Spleen (tissue), 11 donors: Measurements from ENCODE around the gene GOLIM4. TPM values are rescaled to one million over a fixed set of nuclear protein-coding genes. Genes with fewer than 3 reads are reported as not detected.

ENCODE experiments used
- DNase-seq: peaks from one replicate; pipeline ENCODE4 v3.0.0-alpha.2; 2020
- H3K27ac ChIP-seq, 8 donors: fragments of 200-600 bp; sonication (generic) in 7 of 8; 1 replicate in 4 of 8; 2 replicates in 4 of 8; pipeline versions ENCODE4 v1.5.0 to v1.8.0; 2016 to 2021; ENCODE audit warnings: inconsistent platforms in 4 of 8, mild to moderate bottlenecking in 4 of 8, moderate library complexity in 1 of 8
- H3K27me3 ChIP-seq, 7 donors: fragments of 200-600 bp; sonication (generic) in 6 of 7; replicated peaks in 1 of 7; 1 replicate in 4 of 7; 2 replicates in 3 of 7; pipeline versions ENCODE4 v1.5.0 to v1.8.0; 2016 to 2021; ENCODE audit warnings: inconsistent platforms in 3 of 7, mild to moderate bottlenecking in 1 of 7
- H3K36me3 ChIP-seq, 6 donors: fragments of 200-600 bp; sonication (generic) in 5 of 6; 1 replicate in 4 of 6; 2 replicates in 2 of 6; pipeline versions ENCODE4 v1.5.0 to v1.8.0; 2016 to 2021; ENCODE audit warnings: inconsistent platforms in 2 of 6
- H3K4me1 ChIP-seq, 6 donors: fragments of 200-600 bp; sonication (generic) in 5 of 6; 1 replicate in 3 of 6; 2 replicates in 3 of 6; pipeline versions ENCODE4 v1.5.0 to v1.8.0; 2016 to 2021; ENCODE audit warnings: inconsistent platforms in 3 of 6
- H3K4me3 ChIP-seq, 8 donors: fragments of 200-600 bp; sonication (generic) in 7 of 8; 1 replicate in 4 of 8; 2 replicates in 4 of 8; pipeline versions ENCODE4 v1.5.0 to v1.8.0; 2016 to 2021; ENCODE audit warnings: inconsistent platforms in 4 of 8, mild to moderate bottlenecking in 4 of 8, moderate library complexity in 2 of 8
- H3K9me3 ChIP-seq, 8 donors: fragments of 200-600 bp; sonication (generic) in 7 of 8; 1 replicate in 4 of 8; 2 replicates in 4 of 8; pipeline versions ENCODE4 v1.5.0 to v1.8.0; 2016 to 2021; ENCODE audit warnings: inconsistent platforms in 4 of 8
- CTCF ChIP-seq, 11 experiments: fragments of 200-600 bp in 7 of 11; fragments of 450-650 bp in 4 of 11; sonication (generic) in 4 of 11; IDR thresholded peaks in 8 of 11; conservative IDR thresholded peaks in 3 of 11; 1 replicate in 7 of 11; 2 replicates in 4 of 11; pipeline versions ENCODE4 v1.4.0 to v1.8.0; 2016 to 2021; ENCODE audit warnings: antibody characterized with exemption in 11 of 11, inconsistent platforms in 4 of 11, mild to moderate bottlenecking in 1 of 11
- POLR2A ChIP-seq, 3 donors: fragments of 450-650 bp; IDR thresholded peaks; one replicate each; pipeline ENCODE4 v1.5.1; 2017; ENCODE audit warnings: antibody characterized with exemption in 3 of 3, mild to moderate bottlenecking in 1 of 3
- POLR2AphosphoS5 ChIP-seq, 3 donors: sonication (generic); formaldehyde crosslinking; IDR thresholded peaks; one replicate each; pipeline ENCODE4 v1.5.1; 2017; ENCODE audit warnings: antibody characterized with exemption in 3 of 3
- WGBS, 5 donors: extraction: QIAGEN DNeasy Blood & Tissue Kit in 3 of 5; methylation state at CpG; one replicate each; pipeline versions ENCODE4 v1.1.5 to v1.1.7; 2013 to 2018; 5-methylcytosine and 5-hydroxymethylcytosine counted together
- intact Hi-C: fragments of 100-400 bp; cut with DNase I; formaldehyde crosslinking; loops from one replicate; pipeline ENCODE4 v1.15.0; 2023; ENCODE audit warnings: low total_unique reads
- polyA plus RNA-seq, 3 donors: library from polyadenylated mRNA; stranded (reverse); fragments of 200-250 nt; gene quantifications; one replicate each; pipeline ENCODE4 v1.2.1, GENCODE V29; 2013
- total RNA-seq, 7 donors: library from RNA; depleted of rRNA in 3 of 7; stranded (reverse); fragments of >200 nt in 3 of 7; fragmentation: NEBNext Ultra II Directional in 4 of 7; extraction: Animal tissue kit (Norgen Biotek cat#: 25700) in 4 of 7; gene quantifications; one replicate each; pipeline versions ENCODE4 v1.1.0 to v1.2.1, GENCODE V29; 2016 to 2021
- donor health status: healthy with polysubstance abuse.
- donor health status: DM: no; HTN: no; CAD: no; lungs with moderate emphysema.
- donor health status: DM: no; HTN: no; CAD: no.
- donor health status: Bipolar disorder and iron deficiency.
- donor health status: healthy.
- donor health status: DM: no; HTN: no; CAD: no.
- donor health status: DM: yes; HTN: yes; CAD: no.

The GOLIM4 gene
- total and polyA plus RNA-seq, 10 donors, result 5.5 to 44.8 (median 23.1) TPM

GRCh38 chr3:168081171-168081771 lies 14.5 kb downstream of the GOLIM4 start:
- H3K9me3 ChIP-seq, result no peaks in the 10 kb centered on the region
- H3K27ac ChIP-seq, result no peak overlapping the region
- no peak for DNase-seq
- 86 to 97% (median 92%) methylated on average over 2 of the region's 2 CpGs for whole genome bisulfite sequencing, 5 donors
- H3K4me1 ChIP-seq, result no peaks in the 10 kb centered on the region
- H3K27me3 ChIP-seq, result no peaks in the 10 kb centered on the region
- TF ChIP-seq POLR2A (IDR thresholded peaks at IDR 0.05), result no peak
- no peak for TF ChIP-seq CTCF (IDR thresholded peaks at IDR 0.05 in 8 of 11, conservative IDR thresholded peaks at IDR 0.05 in 3 of 11)
- no peak for TF ChIP-seq POLR2AphosphoS5 (IDR thresholded peaks at IDR 0.05)
- H3K4me3 ChIP-seq, result no peak overlapping the region
- intact Hi-C loops, result no loop called here
- no peaks in the 10 kb centered on the region for H3K36me3 ChIP-seq

- intact Hi-C loops, result no loop called here
Observed at GRCh38 chr3:168080499-168081170, 15.1 kb downstream of the GOLIM4 start.

GRCh38 chr3:168080022-168080421 lies 15.7 kb downstream of the GOLIM4 start:
- Histone ChIP-seq H3K36me3 (no peaks in the 10 kb centered on the region), H3K27me3 (no peaks in the 10 kb centered on the region), H3K27ac (no peak overlapping the region), H3K4me3 (no peak overlapping the region), H3K4me1 (no peaks in the 10 kb centered on the region), H3K9me3 (no peaks in the 10 kb centered on the region)
- intact Hi-C loops, result no loop called here
- 88 to 97% (median 95%) methylated on average over 3 of the region's 3 CpGs for WGBS, 5 donors
- no peak for TF ChIP-seq POLR2A (IDR thresholded peaks at IDR 0.05)
- no peak for TF ChIP-seq POLR2AphosphoS5 (IDR thresholded peaks at IDR 0.05)
- no peak for TF ChIP-seq CTCF (IDR thresholded peaks at IDR 0.05 in 8 of 11, conservative IDR thresholded peaks at IDR 0.05 in 3 of 11)
- DNase-seq, result no peak

More at GRCh38 chr3:168080499-168081170, 15.1 kb downstream of the GOLIM4 start:
- 84 to 89% (median 87%) methylated on average over 5 of the region's 5 CpGs for WGBS, 5 donors
- H3K9me3 ChIP-seq, result no peaks in the 10 kb centered on the region
- TF ChIP-seq CTCF (IDR thresholded peaks at IDR 0.05 in 8 of 11, conservative IDR thresholded peaks at IDR 0.05 in 3 of 11) (no peak), POLR2AphosphoS5 (IDR thresholded peaks at IDR 0.05) (no peak), POLR2A (IDR thresholded peaks at IDR 0.05) (no peak)
- DNase-seq, result no peak
- H3K36me3 ChIP-seq, result no peaks in the 10 kb centered on the region
- no peaks in the 10 kb centered on the region for H3K4me1 ChIP-seq
- H3K4me3 ChIP-seq, result no peak overlapping the region
- no peaks in the 10 kb centered on the region for H3K27me3 ChIP-seq
- no peak overlapping the region for H3K27ac ChIP-seq

GRCh38 chr3:168077091-168077490 lies 18.6 kb downstream of the GOLIM4 start:
- Histone ChIP-seq H3K4me3 (no peak overlapping the region), H3K27ac (no peak overlapping the region), H3K27me3 (no peaks in the 10 kb centered on the region), H3K9me3 (no peaks in the 10 kb centered on the region), H3K4me1 (peaks cover 0 to 6% (median 0%) of the 10 kb centered on the region in 6 donors), H3K36me3 (no peaks in the 10 kb centered on the region)
- DNase-seq, result no peak
- no peak for TF ChIP-seq CTCF (IDR thresholded peaks at IDR 0.05 in 8 of 11, conservative IDR thresholded peaks at IDR 0.05 in 3 of 11)
- no peak for TF ChIP-seq POLR2AphosphoS5 (IDR thresholded peaks at IDR 0.05)
- no peak for TF ChIP-seq POLR2A (IDR thresholded peaks at IDR 0.05)
- WGBS, 5 donors, result 88 to 96% (median 93%) methylated on average over 2 of the region's 2 CpGs
- intact Hi-C loops, result no loop called here
